HUES48 (cell line): ENCODE results near the gene C1orf174.

Source experiments
- H3K27ac ChIP-seq: one replicate; pipeline ENCODE4 v1.7.0; 2013; ENCODE audit warnings: low read depth, low read length, inconsistent platforms
- H3K27me3 ChIP-seq: 2 replicates; pipeline ENCODE4 v1.6.1; 2013; ENCODE audit warnings: mild to moderate bottlenecking, low read length; ENCODE audit not compliant: control insufficient read depth, insufficient read depth
- H3K36me3 ChIP-seq: 2 replicates; pipeline ENCODE4 v1.6.1; 2013; ENCODE audit warnings: low read length; ENCODE audit not compliant: control insufficient read depth, insufficient read depth
- H3K4me1 ChIP-seq: 2 replicates; pipeline ENCODE4 v1.6.1; 2013; ENCODE audit warnings: mild to moderate bottlenecking, low read length; ENCODE audit not compliant: control insufficient read depth, insufficient read depth
- H3K4me3 ChIP-seq: 2 replicates; pipeline ENCODE4 v1.5.1; 2013; ENCODE audit warnings: mild to moderate bottlenecking, low read depth, low read length
- H3K9ac ChIP-seq: 2 replicates; pipeline ENCODE4 v1.6.1; 2013; ENCODE audit warnings: mild to moderate bottlenecking, low read depth, low read length, moderate library complexity
- H3K9me3 ChIP-seq: 2 replicates; pipeline ENCODE4 v1.6.1; 2013; ENCODE audit warnings: low read length; ENCODE audit not compliant: control insufficient read depth, insufficient read depth

The C1orf174 gene

GRCh38 chr1:3891329-3891865 lies 8.7 kb downstream of the C1orf174 start:
- Histone ChIP-seq H3K36me3 (peaks cover 49% of the 10 kb centered on the region), H3K9ac (no peak overlapping the region), H3K27ac (no peak overlapping the region), H3K4me1 (no peaks in the 10 kb centered on the region), H3K4me3 (no peak overlapping the region), H3K9me3 (no peaks in the 10 kb centered on the region), H3K27me3 (no peaks in the 10 kb centered on the region)

GRCh38 chr1:3890389-3891328 lies 9.4 kb downstream of the C1orf174 start:
- H3K27ac ChIP-seq, result no peak overlapping the region
- H3K9ac ChIP-seq, result no peak overlapping the region
- no peak overlapping the region for H3K4me3 ChIP-seq
- peaks cover 53% of the 10 kb centered on the region for H3K36me3 ChIP-seq
- H3K9me3 ChIP-seq, result no peaks in the 10 kb centered on the region
- H3K27me3 ChIP-seq, result no peaks in the 10 kb centered on the region
- no peaks in the 10 kb centered on the region for H3K4me1 ChIP-seq

GRCh38 chr1:3889936-3890335 lies 10.1 kb downstream of the C1orf174 start:
- Histone ChIP-seq H3K4me1 (no peaks in the 10 kb centered on the region), H3K36me3 (peaks cover 46% of the 10 kb centered on the region), H3K27ac (no peak overlapping the region)

GRCh38 chr1:3888301-3888700 lies 11.8 kb downstream of the C1orf174 start:
- Histone ChIP-seq H3K4me3 (no peak overlapping the region), H3K9me3 (no peaks in the 10 kb centered on the region), H3K27me3 (no peaks in the 10 kb centered on the region), H3K36me3 (peaks cover 45% of the 10 kb centered on the region), H3K27ac (no peak overlapping the region), H3K4me1 (no peaks in the 10 kb centered on the region), H3K9ac (no peak overlapping the region)

More at GRCh38 chr1:3889936-3890335, 10.1 kb downstream of the C1orf174 start:
- Histone ChIP-seq H3K27me3 (no peaks in the 10 kb centered on the region), H3K9ac (no peak overlapping the region), H3K4me3 (no peak overlapping the region), H3K9me3 (no peaks in the 10 kb centered on the region)

GRCh38 chr1:3886691-3887090 lies 13.4 kb downstream of the C1orf174 start:
- H3K9ac ChIP-seq, result no peak overlapping the region
- H3K4me3 ChIP-seq, result no peak overlapping the region
- H3K9me3 ChIP-seq, result no peaks in the 10 kb centered on the region
- H3K36me3 ChIP-seq, result peaks cover 45% of the 10 kb centered on the region
- no peaks in the 10 kb centered on the region for H3K4me1 ChIP-seq
- H3K27me3 ChIP-seq, result no peaks in the 10 kb centered on the region
- no peak overlapping the region for H3K27ac ChIP-seq

GRCh38 chr1:3886106-3886670 lies 13.9 kb downstream of the C1orf174 start:
- Histone ChIP-seq H3K27ac (no peak overlapping the region), H3K9ac (no peak overlapping the region), H3K27me3 (no peaks in the 10 kb centered on the region), H3K9me3 (no peaks in the 10 kb centered on the region), H3K4me1 (no peaks in the 10 kb centered on the region), H3K4me3 (no peak overlapping the region), H3K36me3 (peaks cover 41% of the 10 kb centered on the region)

GRCh38 chr1:3885611-3886010 lies 14.5 kb downstream of the C1orf174 start:
- H3K9me3 ChIP-seq, result no peaks in the 10 kb centered on the region
- no peak overlapping the region for H3K4me3 ChIP-seq
- no peak overlapping the region for H3K27ac ChIP-seq
- H3K27me3 ChIP-seq, result no peaks in the 10 kb centered on the region
- H3K9ac ChIP-seq, result no peak overlapping the region
- H3K36me3 ChIP-seq, result peaks cover 35% of the 10 kb centered on the region
- H3K4me1 ChIP-seq, result no peaks in the 10 kb centered on the region

GRCh38 chr1:3884966-3885365 lies 15.1 kb downstream of the C1orf174 start:
- no peaks in the 10 kb centered on the region for H3K9me3 ChIP-seq
- H3K27me3 ChIP-seq, result no peaks in the 10 kb centered on the region
- H3K36me3 ChIP-seq, result peaks cover 29% of the 10 kb centered on the region
- H3K9ac ChIP-seq, result no peak overlapping the region
- no peaks in the 10 kb centered on the region for H3K4me1 ChIP-seq
- H3K27ac ChIP-seq, result no peak overlapping the region
- H3K4me3 ChIP-seq, result no peak overlapping the region

- H3K27me3 ChIP-seq, result no peaks in the 10 kb centered on the region
- peaks cover 23% of the 10 kb centered on the region for H3K36me3 ChIP-seq
- no peak overlapping the region for H3K27ac ChIP-seq
- H3K9me3 ChIP-seq, result peaks cover 4% of the 10 kb centered on the region; the same call in 1 of the 2 replicates
- H3K4me3 ChIP-seq, result no peak overlapping the region
- no peaks in the 10 kb centered on the region for H3K4me1 ChIP-seq
- no peak overlapping the region for H3K9ac ChIP-seq
Observed at GRCh38 chr1:3883194-3883925, 16.7 kb downstream of the C1orf174 start.

GRCh38 chr1:3881193-3881480 lies 18.9 kb downstream of the C1orf174 start:
- no peaks in the 10 kb centered on the region for H3K27me3 ChIP-seq
- no peak overlapping the region for H3K4me3 ChIP-seq
- H3K27ac ChIP-seq, result no peak overlapping the region
- no peaks in the 10 kb centered on the region for H3K4me1 ChIP-seq
- H3K9ac ChIP-seq, result no peak overlapping the region
- peaks cover 4% of the 10 kb centered on the region; the same call in 1 of the 2 replicates for H3K9me3 ChIP-seq
- H3K36me3 ChIP-seq, result peaks cover 8% of the 10 kb centered on the region; the same call in 1 of the 2 replicates
